Camera-type eye (tissue), 1 donor: ENCODE results near the gene NAT8L. TPM values are rescaled to one million over a fixed set of nuclear protein-coding genes. Genes with fewer than 3 reads are reported as not detected.

Experiments
- total RNA-seq: library from RNA; depleted of rRNA; stranded (reverse); fragments of >200 nt; gene quantifications from one replicate; pipeline ENCODE4 v1.2.3, GENCODE V29; 2014

Gene NAT8L
- 3.5 TPM for total RNA-seq

GRCh38 chr4:2059046-2059725 lies at the start of gene NAT8L:
TSS of gene NAT8L (plus strand) at chr4:2059327. CDS start at chr4:2059512, 185 bp downstream.

Other genes with a start within 250 kb of the NAT8L start
- gene LETM1, start 203.2 kb upstream of the NAT8L start, total RNA-seq: 36.3 TPM
- 121 TPM for gene NSD2, start 187.9 kb upstream of the NAT8L start, total RNA-seq
- gene NELFA, start 50.4 kb upstream of the NAT8L start, total RNA-seq: 41.3 TPM
- 29.4 TPM for gene HAUS3, start 182.8 kb downstream of the NAT8L start, total RNA-seq
- 4.8 TPM for gene POLN, start 182.8 kb downstream of the NAT8L start, total RNA-seq
- 40.8 TPM for gene MXD4, start 202.8 kb downstream of the NAT8L start, total RNA-seq